ENCODE measurements around the gene KDM4C.

Gene KDM4C

GRCh38 chr9:6827439-6828145 is 69.8 kb downstream of the KDM4C start:
- Histone ChIP-seq H3K9me2 (replicated peaks; ENCODE audit: insufficient read depth, low read length) (no peaks in the 10 kb centered on the region), H4K20me1 (ENCODE audit: low read depth, low read length) (no peaks in the 10 kb centered on the region), H3K27me3 (ENCODE audit: low read length) (no peaks in the 10 kb centered on the region), H3K36me3 (ENCODE audit: low read length) (no peaks in the 10 kb centered on the region; the same call in 1 of the 2 replicates), H3K9ac (ENCODE audit: low read length) (no peak overlapping the region), H3F3A (ENCODE audit: insufficient read depth) (no peaks in the 10 kb centered on the region), H3K27ac (ENCODE audit: low read depth, low read length) (no peak overlapping the region), H3K4me3 (ENCODE audit: insufficient read depth, low read length, poor library complexity, severe bottlenecking) (no peak overlapping the region), H3K4me2 (ENCODE audit: low read depth, low read length, poor library complexity, severe bottlenecking) (no peak overlapping the region), H2AFZ (ENCODE audit: low read depth, low read length, severe bottlenecking) (no peak overlapping the region), H3K9me3 (ENCODE audit: insufficient read depth, low read length) (no peaks in the 10 kb centered on the region), H3K79me2 (ENCODE audit: insufficient read depth, low read length) (no peaks in the 10 kb centered on the region)
- no peak for TF ChIP-seq EZH2phosphoT487 (conservative IDR thresholded peaks at IDR 0.05; ENCODE audit: low read length)
- TF ChIP-seq, protein P1, sequence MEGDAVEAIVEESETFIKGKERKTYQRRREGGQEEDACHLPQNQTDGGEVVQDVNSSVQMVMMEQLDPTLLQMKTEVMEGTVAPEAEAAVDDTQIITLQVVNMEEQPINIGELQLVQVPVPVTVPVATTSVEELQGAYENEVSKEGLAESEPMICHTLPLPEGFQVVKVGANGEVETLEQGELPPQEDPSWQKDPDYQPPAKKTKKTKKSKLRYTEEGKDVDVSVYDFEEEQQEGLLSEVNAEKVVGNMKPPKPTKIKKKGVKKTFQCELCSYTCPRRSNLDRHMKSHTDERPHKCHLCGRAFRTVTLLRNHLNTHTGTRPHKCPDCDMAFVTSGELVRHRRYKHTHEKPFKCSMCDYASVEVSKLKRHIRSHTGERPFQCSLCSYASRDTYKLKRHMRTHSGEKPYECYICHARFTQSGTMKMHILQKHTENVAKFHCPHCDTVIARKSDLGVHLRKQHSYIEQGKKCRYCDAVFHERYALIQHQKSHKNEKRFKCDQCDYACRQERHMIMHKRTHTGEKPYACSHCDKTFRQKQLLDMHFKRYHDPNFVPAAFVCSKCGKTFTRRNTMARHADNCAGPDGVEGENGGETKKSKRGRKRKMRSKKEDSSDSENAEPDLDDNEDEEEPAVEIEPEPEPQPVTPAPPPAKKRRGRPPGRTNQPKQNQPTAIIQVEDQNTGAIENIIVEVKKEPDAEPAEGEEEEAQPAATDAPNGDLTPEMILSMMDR (IDR thresholded peaks at IDR 0.05; ENCODE audit: insufficient read depth, low read length, poor library complexity, severe bottlenecking), result peak; percentile 74

DNA sequence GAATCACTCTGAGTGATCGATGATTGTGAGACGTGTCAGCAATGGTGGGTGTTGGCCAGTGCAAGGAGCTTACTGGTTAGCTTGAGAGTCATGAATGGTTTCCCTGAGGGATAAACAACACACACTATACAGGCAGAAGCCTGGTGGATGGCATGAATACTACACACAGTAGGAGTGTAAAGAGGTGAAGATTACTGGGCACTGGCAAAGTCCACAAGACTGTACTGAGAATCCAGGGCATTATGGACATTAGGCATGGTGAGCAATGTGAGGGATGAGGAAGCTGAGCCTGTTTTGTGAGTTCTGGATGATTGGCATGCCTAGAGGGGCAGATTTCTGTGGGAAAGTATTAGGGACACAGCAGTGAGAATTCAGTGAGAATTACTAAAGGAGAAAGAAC is 71.3 kb downstream of the KDM4C start:
- H4K20me1 ChIP-seq (ENCODE audit: low read depth, low read length), result no peaks in the 10 kb centered on the region
- no peak overlapping the region for H3K27ac ChIP-seq (ENCODE audit: low read depth, low read length)
- no peaks in the 10 kb centered on the region for H3K27me3 ChIP-seq (ENCODE audit: low read length)

DNA sequence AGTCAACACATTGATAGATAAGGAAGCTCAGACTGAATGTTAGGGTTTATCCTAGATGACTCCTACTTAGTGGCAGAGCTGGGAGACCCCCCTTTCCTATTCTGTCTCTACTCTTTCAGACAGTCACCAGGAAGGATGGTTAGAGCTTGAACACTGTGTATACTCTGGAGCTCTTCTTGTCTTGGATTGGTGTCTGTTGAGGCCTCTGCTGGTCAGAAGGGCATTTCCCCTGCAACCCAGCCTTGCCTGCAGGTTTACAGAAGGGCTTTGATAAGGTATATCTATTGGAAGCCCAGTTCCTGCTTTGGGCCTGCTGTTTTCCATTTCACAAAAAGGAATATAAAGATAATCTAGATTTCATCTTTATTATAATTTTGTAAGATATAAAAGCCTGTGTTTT is 71.8 kb downstream of the KDM4C start:
- Histone ChIP-seq H3K36me3 (ENCODE audit: low read length) (no peaks in the 10 kb centered on the region; the same call in 1 of the 2 replicates), H3K9me2 (replicated peaks; ENCODE audit: insufficient read depth, low read length) (no peaks in the 10 kb centered on the region), H4K20me1 (ENCODE audit: low read depth, low read length) (no peaks in the 10 kb centered on the region), H3K27me3 (ENCODE audit: low read length) (no peaks in the 10 kb centered on the region), H2AFZ (ENCODE audit: low read depth, low read length, severe bottlenecking) (no peak overlapping the region), H3K4me2 (ENCODE audit: low read depth, low read length, poor library complexity, severe bottlenecking) (no peak overlapping the region), H3K4me3 (ENCODE audit: insufficient read depth, low read length, poor library complexity, severe bottlenecking) (no peak overlapping the region), H3K9ac (ENCODE audit: low read length) (no peak overlapping the region), H3K79me2 (ENCODE audit: insufficient read depth, low read length) (no peaks in the 10 kb centered on the region), H3K27ac (ENCODE audit: low read depth, low read length) (no peak overlapping the region), H3F3A (ENCODE audit: insufficient read depth) (no peaks in the 10 kb centered on the region), H3K9me3 (ENCODE audit: insufficient read depth, low read length) (no peaks in the 10 kb centered on the region)
- TF ChIP-seq, protein P1 (IDR thresholded peaks at IDR 0.05; ENCODE audit: insufficient read depth, low read length, poor library complexity, severe bottlenecking), result no peak
- TF ChIP-seq EZH2phosphoT487 (conservative IDR thresholded peaks at IDR 0.05; ENCODE audit: low read length), result no peak

More for the DNA sequence above, 71.3 kb downstream of the KDM4C start:
- Histone ChIP-seq H3K9me3 (ENCODE audit: insufficient read depth, low read length) (no peaks in the 10 kb centered on the region), H3K79me2 (ENCODE audit: insufficient read depth, low read length) (no peaks in the 10 kb centered on the region), H3K4me2 (ENCODE audit: low read depth, low read length, poor library complexity, severe bottlenecking) (no peak overlapping the region), H3F3A (ENCODE audit: insufficient read depth) (no peaks in the 10 kb centered on the region), H3K4me3 (ENCODE audit: insufficient read depth, low read length, poor library complexity, severe bottlenecking) (no peak overlapping the region), H3K9me2 (replicated peaks; ENCODE audit: insufficient read depth, low read length) (no peaks in the 10 kb centered on the region), H2AFZ (ENCODE audit: low read depth, low read length, severe bottlenecking) (no peak overlapping the region), H3K36me3 (ENCODE audit: low read length) (no peaks in the 10 kb centered on the region; the same call in 1 of the 2 replicates), H3K9ac (ENCODE audit: low read length) (no peak overlapping the region)
- TF ChIP-seq, protein P1 (IDR thresholded peaks at IDR 0.05; ENCODE audit: insufficient read depth, low read length, poor library complexity, severe bottlenecking), result no peak
- TF ChIP-seq EZH2phosphoT487 (conservative IDR thresholded peaks at IDR 0.05; ENCODE audit: low read length), result no peak

Data from SU-DHL-6 (cell line).